GM18520 (cell line): ENCODE data around the gene C8B.

Experiments used
- ATAC-seq: cut with Tn5 transposase; IDR thresholded peaks from one replicate; pipeline ENCODE4 v1.9.1; 2021; ENCODE audit not compliant: unreplicated experiment

The C8B gene

GRCh38 chr1:56973923-56974742, 8.3 kb upstream of the C8B start:
- ATAC-seq, result no peak

- no peak for ATAC-seq
Observed at GRCh38 chr1:56972976-56973375, 7.2 kb upstream of the C8B start.

- no peak for ATAC-seq
Observed at GRCh38 chr1:56970280-56970679, 4.5 kb upstream of the C8B start.

GRCh38 chr1:56968878-56969495, 3.2 kb upstream of the C8B start:
- no peak for ATAC-seq

GRCh38 chr1:56967900-56968832, 2.4 kb upstream of the C8B start:
- ATAC-seq, result no peak

- no peak for ATAC-seq
Observed at GRCh38 chr1:56967355-56967754, 1.5 kb upstream of the C8B start.

GRCh38 chr1:56966698-56966999, 834 bp upstream of the C8B start:
- ATAC-seq, result no peak

GRCh38 chr1:56965191-56965590, 624 bp downstream of the C8B start:
- no peak for ATAC-seq

- ATAC-seq, result no peak
Observed at GRCh38 chr1:56964349-56965017, 1.3 kb downstream of the C8B start.

GRCh38 chr1:56963667-56964066, 2.1 kb downstream of the C8B start:
- no peak for ATAC-seq

- no peak for ATAC-seq
Observed at GRCh38 chr1:56961426-56961825, 4.4 kb downstream of the C8B start.

- no peak for ATAC-seq
Observed at GRCh38 chr1:56958526-56958925, 7.3 kb downstream of the C8B start.

- no peak for ATAC-seq
Observed at GRCh38 chr1:56957931-56958330, 7.9 kb downstream of the C8B start.

- ATAC-seq, result no peak
Observed at GRCh38 chr1:56954664-56955063, 11.2 kb downstream of the C8B start.

GRCh38 chr1:56953386-56953785, 12.4 kb downstream of the C8B start:
- ATAC-seq, result no peak

GRCh38 chr1:56952501-56952900, 13.3 kb downstream of the C8B start:
- ATAC-seq, result no peak

- no peak for ATAC-seq
Observed at GRCh38 chr1:56948403-56949023, 17.3 kb downstream of the C8B start.

GRCh38 chr1:56940039-56940438, 25.8 kb downstream of the C8B start:
- no peak for ATAC-seq

GRCh38 chr1:56939209-56939608, 26.6 kb downstream of the C8B start:
- ATAC-seq, result no peak

- ATAC-seq, result no peak
Observed at GRCh38 chr1:56938646-56939045, 27.2 kb downstream of the C8B start.
